ENCODE results near the gene PDXP.
"Not testable (repeated sequence)": the region's sequence is repeated elsewhere in the genome, so short reads cannot be mapped to it uniquely, and the experiment has no call there.

The PDXP gene

DNA sequence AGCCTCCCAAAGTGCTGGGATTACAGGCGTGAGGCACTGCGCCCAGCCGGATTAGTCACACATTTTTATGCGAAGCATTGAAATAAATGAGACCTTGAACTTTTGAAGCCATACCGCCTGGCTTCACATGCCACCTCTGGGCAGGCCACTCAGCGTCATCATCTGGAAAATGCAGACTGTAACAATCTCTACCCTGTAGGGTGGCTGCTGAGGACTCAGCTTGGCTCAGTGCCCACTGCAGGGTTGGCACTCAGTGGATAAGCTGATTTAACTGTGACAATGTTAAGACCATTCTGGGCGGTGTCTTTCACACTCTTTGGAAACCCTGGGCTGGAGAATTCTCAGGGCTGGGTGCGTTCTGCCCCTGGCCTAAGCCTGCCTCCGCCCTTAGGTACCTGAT lies 10.6 kb upstream of the PDXP start:
- H3K4me3 ChIP-seq (ENCODE audit: low read depth, low read length): no peak overlapping the region
- TF ChIP-seq, protein P1, sequence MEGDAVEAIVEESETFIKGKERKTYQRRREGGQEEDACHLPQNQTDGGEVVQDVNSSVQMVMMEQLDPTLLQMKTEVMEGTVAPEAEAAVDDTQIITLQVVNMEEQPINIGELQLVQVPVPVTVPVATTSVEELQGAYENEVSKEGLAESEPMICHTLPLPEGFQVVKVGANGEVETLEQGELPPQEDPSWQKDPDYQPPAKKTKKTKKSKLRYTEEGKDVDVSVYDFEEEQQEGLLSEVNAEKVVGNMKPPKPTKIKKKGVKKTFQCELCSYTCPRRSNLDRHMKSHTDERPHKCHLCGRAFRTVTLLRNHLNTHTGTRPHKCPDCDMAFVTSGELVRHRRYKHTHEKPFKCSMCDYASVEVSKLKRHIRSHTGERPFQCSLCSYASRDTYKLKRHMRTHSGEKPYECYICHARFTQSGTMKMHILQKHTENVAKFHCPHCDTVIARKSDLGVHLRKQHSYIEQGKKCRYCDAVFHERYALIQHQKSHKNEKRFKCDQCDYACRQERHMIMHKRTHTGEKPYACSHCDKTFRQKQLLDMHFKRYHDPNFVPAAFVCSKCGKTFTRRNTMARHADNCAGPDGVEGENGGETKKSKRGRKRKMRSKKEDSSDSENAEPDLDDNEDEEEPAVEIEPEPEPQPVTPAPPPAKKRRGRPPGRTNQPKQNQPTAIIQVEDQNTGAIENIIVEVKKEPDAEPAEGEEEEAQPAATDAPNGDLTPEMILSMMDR (IDR thresholded peaks at IDR 0.05; ENCODE audit: insufficient read depth, low read depth, low read length, missing control alignments): no peak
- DNase-seq (ENCODE audit: low read depth): no peak

DNA sequence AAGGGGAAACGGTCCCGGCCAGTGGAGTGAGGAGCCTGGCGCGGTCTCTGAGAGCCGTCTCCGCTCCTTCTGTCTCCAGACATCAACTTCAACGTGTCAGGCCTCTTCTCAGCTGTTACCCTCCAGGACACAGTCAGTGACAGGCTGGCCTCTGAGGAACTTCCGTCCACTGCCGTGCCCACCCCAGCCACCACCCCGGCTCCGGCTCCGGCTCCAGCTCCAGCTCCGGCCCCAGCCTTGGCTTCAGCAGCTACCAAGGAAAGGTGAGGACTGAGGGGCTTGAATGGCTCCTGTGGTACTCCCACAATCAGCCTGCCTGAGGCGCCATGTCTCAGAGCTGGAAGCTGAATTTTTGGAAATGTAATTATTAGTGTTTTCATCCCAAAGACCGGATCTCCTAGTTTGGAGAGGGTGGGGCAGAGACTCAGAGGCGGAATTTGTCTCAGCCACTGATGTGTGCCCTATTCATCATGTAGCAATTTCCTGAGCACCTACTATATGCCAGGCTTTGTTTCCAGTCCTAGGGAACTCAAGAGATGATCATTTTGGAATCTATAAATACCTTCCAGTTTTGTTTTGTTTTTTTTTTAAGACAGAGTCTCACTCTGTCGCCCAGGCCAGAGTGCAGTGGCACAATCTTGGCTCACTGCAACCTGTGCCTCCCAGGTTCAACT lies 7.9 kb upstream of the PDXP start:
- H3K4me3 ChIP-seq (ENCODE audit: low read depth, low read length): no peak overlapping the region
- DNase-seq (ENCODE audit: low read depth): no peak
- TF ChIP-seq, protein P1 (IDR thresholded peaks at IDR 0.05; ENCODE audit: insufficient read depth, low read depth, low read length, missing control alignments): no peak

DNA sequence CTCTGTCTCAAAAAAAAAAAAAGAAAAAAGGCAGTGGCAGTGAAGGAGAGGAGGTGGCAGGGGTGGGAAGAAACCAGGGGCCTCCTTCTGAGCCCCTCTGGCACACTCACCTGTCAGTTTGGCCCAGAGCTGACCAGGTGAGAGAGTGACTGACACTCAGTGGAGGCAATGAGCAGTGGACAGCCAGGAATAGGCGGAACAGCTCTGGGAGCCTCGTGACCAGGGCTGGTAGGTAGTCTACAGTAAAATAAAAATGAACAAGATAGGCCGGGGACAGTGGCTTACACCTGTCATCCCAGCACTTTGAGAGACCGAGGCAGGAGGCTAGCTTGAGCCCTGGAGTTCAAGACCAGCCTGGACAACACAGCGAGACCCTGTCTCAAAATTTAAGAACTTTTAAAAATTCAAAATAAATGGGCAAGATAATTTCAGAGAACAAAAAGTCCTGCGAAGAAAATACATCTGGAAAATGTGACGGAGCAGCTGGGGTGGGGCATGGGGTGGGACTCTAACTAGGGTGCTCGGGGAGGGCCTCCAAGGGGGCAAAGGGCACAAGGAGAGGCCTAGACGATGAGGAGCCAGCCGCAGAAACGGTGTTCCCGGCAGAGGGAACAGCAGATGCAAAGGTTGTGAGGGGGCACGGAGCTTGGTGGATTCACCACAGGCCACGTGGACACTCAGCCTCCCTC lies 3.8 kb upstream of the PDXP start:
- TF ChIP-seq, protein P1 (IDR thresholded peaks at IDR 0.05; ENCODE audit: insufficient read depth, low read depth, low read length, missing control alignments): no peak
- DNase-seq (ENCODE audit: low read depth): no peak
- no peak overlapping the region for H3K4me3 ChIP-seq (ENCODE audit: low read depth, low read length)

DNA sequence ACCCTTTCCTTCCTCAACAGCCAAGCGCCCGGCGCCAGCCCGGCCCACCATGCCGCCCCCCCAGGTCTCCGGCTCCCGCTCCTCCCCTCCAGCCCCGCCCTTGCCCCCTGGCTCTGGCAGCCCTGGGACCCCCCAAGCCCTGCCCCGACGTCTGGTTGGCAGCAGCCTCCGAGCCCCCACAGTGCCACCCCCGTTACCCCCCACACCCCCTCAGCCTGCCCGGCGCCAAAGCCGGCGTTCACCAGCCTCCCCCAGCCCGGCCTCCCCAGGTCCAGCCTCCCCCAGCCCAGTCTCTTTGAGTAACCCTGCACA lies 3.3 kb upstream of the PDXP start:
- TF ChIP-seq, protein P1 (IDR thresholded peaks at IDR 0.05; ENCODE audit: insufficient read depth, low read depth, low read length, missing control alignments): no peak
- DNase-seq (ENCODE audit: low read depth): no peak
- H3K4me3 ChIP-seq (ENCODE audit: low read depth, low read length): no peak overlapping the region

DNA sequence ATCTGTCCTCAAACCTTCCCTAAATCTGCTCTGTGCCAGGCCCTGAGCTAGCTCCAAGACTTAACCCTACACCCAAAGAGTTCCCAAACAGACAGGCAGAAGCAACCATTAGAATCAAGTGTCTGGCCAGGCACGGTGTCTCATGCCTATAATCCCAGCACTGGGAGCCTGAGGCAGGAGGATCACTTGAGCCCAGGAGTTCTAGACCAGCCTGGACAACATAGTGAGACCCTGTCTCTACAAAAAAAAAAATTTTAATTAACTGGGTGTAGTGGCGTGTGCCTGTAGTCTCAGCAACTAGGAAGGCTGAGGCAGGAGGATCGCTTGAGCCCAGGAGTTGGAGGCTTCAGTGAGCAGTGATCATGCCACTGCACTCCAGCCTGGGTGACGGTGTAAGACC lies 1.9 kb upstream of the PDXP start:
- DNase-seq (ENCODE audit: low read depth); H3K4me3 ChIP-seq (ENCODE audit: low read depth, low read length): not testable (repeated sequence)

DNA sequence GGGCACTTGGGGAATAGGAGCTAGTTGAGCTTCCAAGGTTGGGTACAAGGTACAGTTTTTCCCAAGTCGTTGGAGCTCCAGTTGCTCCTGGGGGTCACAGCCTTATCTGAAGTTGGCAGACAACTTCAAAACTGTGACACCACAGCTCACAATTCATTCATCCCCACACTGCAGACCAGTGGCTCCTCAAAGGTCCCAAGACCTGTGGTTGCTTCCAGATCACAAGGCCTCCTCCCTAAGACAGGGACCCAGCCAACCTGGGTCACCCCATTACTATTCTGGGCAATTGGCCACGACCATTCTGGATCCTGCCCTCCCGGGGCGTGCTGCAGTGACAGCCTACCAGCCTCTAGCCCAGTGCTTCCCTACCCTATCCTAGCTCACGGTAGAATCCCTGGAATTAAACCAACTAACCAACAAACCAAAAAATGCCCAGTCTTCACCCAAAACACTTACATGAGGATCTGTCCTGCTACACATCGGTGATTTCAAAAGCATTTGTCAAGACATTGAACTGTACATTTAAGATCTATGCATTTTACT lies 862 bp upstream of the PDXP start:
- TF ChIP-seq, protein P1 (IDR thresholded peaks at IDR 0.05; ENCODE audit: insufficient read depth, low read depth, low read length, missing control alignments): no peak
- H3K4me3 ChIP-seq (ENCODE audit: low read depth, low read length): peak overlapping the region; percentile 70
- DNase-seq (ENCODE audit: low read depth): peak; percentile 60

DNA sequence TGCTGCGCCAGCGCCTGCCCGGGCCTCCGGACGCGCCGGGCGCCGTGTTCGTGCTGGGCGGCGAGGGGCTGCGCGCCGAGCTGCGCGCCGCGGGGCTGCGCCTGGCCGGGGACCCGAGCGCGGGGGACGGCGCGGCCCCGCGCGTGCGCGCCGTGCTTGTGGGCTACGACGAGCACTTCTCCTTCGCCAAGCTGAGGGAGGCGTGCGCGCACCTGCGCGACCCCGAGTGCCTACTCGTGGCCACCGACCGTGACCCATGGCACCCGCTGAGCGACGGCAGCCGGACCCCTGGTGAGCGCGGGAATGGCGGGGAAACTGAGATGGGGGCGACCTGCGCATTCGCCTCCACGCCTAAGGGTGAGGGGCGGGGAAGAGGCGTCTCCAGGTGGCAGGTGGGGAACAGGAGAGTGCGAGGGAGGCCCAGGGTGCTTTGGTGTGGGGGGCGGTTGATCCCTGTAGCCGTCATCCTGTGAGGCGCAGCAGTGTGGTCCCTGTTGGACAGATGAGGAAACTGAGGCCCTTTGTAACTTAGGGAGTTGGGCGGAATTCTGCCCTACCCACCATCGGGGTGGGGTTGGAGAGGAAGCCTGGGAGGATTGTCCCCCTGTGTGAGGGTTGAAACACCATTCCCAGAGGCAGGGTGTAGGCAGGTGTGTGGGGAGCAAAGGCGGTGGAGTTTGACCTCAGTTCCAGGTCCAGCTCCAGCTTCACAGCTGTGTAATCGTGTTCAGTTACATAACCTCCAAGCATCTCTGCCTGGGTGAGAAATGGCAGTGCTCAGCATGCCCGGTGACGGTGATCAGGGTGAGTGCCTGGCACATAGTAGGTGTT lies 758 bp downstream of the PDXP start:
- TF ChIP-seq, protein P1 (IDR thresholded peaks at IDR 0.05; ENCODE audit: insufficient read depth, low read depth, low read length, missing control alignments): no peak
- peak overlapping the region; percentile 90 for H3K4me3 ChIP-seq (ENCODE audit: low read depth, low read length)
- peak; percentile 56 for DNase-seq (ENCODE audit: low read depth)

All from GM12865 (cell line).